ENCODE results near the gene TSPAN9.

TSPAN9 gene

GRCh38 chr12:3083921-3084347 is 6.8 kb downstream of the TSPAN9 start:
- no peaks in the 10 kb centered on the region for H3K36me3 ChIP-seq (ENCODE audit: insufficient read depth, low read depth, low read length)
- H3K9ac ChIP-seq (ENCODE audit: low read depth, low read length): peak overlapping the region; percentile 11; the same call in 1 of the 2 replicates
- no peaks in the 10 kb centered on the region for H3K9me3 ChIP-seq (ENCODE audit: insufficient read depth, low read depth, low read length)
- H3K27ac ChIP-seq (ENCODE audit: low read length): no peak overlapping the region
- peaks cover 18% of the 10 kb centered on the region; the same call in 1 of the 2 replicates for H3K27me3 ChIP-seq (ENCODE audit: insufficient read depth, low read length)
- H3K4me3 ChIP-seq (ENCODE audit: low read length): peak overlapping the region; percentile 34; the same call in 1 of the 2 replicates
- H3K4me1 ChIP-seq (ENCODE audit: insufficient read depth, low read length): peaks cover 22% of the 10 kb centered on the region; the same call in 1 of the 2 replicates

- H3K27me3 ChIP-seq (ENCODE audit: insufficient read depth, low read length): peaks cover 18% of the 10 kb centered on the region; the same call in 1 of the 2 replicates
- peak overlapping the region; percentile 11; the same call in 1 of the 2 replicates for H3K9ac ChIP-seq (ENCODE audit: low read depth, low read length)
- peak overlapping the region; percentile 34; the same call in 1 of the 2 replicates for H3K4me3 ChIP-seq (ENCODE audit: low read length)
- H3K36me3 ChIP-seq (ENCODE audit: insufficient read depth, low read depth, low read length): no peaks in the 10 kb centered on the region
- H3K9me3 ChIP-seq (ENCODE audit: insufficient read depth, low read depth, low read length): no peaks in the 10 kb centered on the region
- no peak overlapping the region for H3K27ac ChIP-seq (ENCODE audit: low read length)
- peaks cover 22% of the 10 kb centered on the region; the same call in 1 of the 2 replicates for H3K4me1 ChIP-seq (ENCODE audit: insufficient read depth, low read length)
Observed at GRCh38 chr12:3084742-3085141, 7.6 kb downstream of the TSPAN9 start.

- no peak overlapping the region for H3K4me3 ChIP-seq (ENCODE audit: low read length)
- H3K9ac ChIP-seq (ENCODE audit: low read depth, low read length): peak overlapping the region; percentile 11; the same call in 1 of the 2 replicates
- H3K9me3 ChIP-seq (ENCODE audit: insufficient read depth, low read depth, low read length): no peaks in the 10 kb centered on the region
- no peaks in the 10 kb centered on the region for H3K36me3 ChIP-seq (ENCODE audit: insufficient read depth, low read depth, low read length)
- H3K4me1 ChIP-seq (ENCODE audit: insufficient read depth, low read length): peaks cover 22% of the 10 kb centered on the region; the same call in 1 of the 2 replicates
- H3K27ac ChIP-seq (ENCODE audit: low read length): no peak overlapping the region
- H3K27me3 ChIP-seq (ENCODE audit: insufficient read depth, low read length): peaks cover 18% of the 10 kb centered on the region; the same call in 1 of the 2 replicates
Observed at GRCh38 chr12:3085341-3086139, 8.4 kb downstream of the TSPAN9 start.

GRCh38 chr12:3086211-3086610 is 9.0 kb downstream of the TSPAN9 start:
- Histone ChIP-seq H3K27me3 (ENCODE audit: insufficient read depth, low read length) (peaks cover 18% of the 10 kb centered on the region; the same call in 1 of the 2 replicates), H3K4me1 (ENCODE audit: insufficient read depth, low read length) (peaks cover 22% of the 10 kb centered on the region; the same call in 1 of the 2 replicates), H3K9me3 (ENCODE audit: insufficient read depth, low read depth, low read length) (no peaks in the 10 kb centered on the region), H3K27ac (ENCODE audit: low read length) (no peak overlapping the region), H3K4me3 (ENCODE audit: low read length) (no peak overlapping the region), H3K36me3 (ENCODE audit: insufficient read depth, low read depth, low read length) (no peaks in the 10 kb centered on the region), H3K9ac (ENCODE audit: low read depth, low read length) (no peak overlapping the region)

GRCh38 chr12:3086729-3087323 is 9.6 kb downstream of the TSPAN9 start:
- no peak overlapping the region for H3K9ac ChIP-seq (ENCODE audit: low read depth, low read length)
- peaks cover 18% of the 10 kb centered on the region; the same call in 1 of the 2 replicates for H3K27me3 ChIP-seq (ENCODE audit: insufficient read depth, low read length)
- H3K4me3 ChIP-seq (ENCODE audit: low read length): no peak overlapping the region
- no peaks in the 10 kb centered on the region for H3K9me3 ChIP-seq (ENCODE audit: insufficient read depth, low read depth, low read length)
- H3K4me1 ChIP-seq (ENCODE audit: insufficient read depth, low read length): peaks cover 22% of the 10 kb centered on the region; the same call in 1 of the 2 replicates
- H3K27ac ChIP-seq (ENCODE audit: low read length): no peak overlapping the region
- no peaks in the 10 kb centered on the region for H3K36me3 ChIP-seq (ENCODE audit: insufficient read depth, low read depth, low read length)

- Histone ChIP-seq H3K9me3 (ENCODE audit: insufficient read depth, low read depth, low read length) (no peaks in the 10 kb centered on the region), H3K4me1 (ENCODE audit: insufficient read depth, low read length) (peaks cover 22% of the 10 kb centered on the region; the same call in 1 of the 2 replicates), H3K36me3 (ENCODE audit: insufficient read depth, low read depth, low read length) (no peaks in the 10 kb centered on the region), H3K27me3 (ENCODE audit: insufficient read depth, low read length) (peaks cover 8% of the 10 kb centered on the region; the same call in 1 of the 2 replicates), H3K27ac (ENCODE audit: low read length) (no peak overlapping the region), H3K4me3 (ENCODE audit: low read length) (no peak overlapping the region), H3K9ac (ENCODE audit: low read depth, low read length) (no peak overlapping the region)
Observed at GRCh38 chr12:3087758-3088650, 10.8 kb downstream of the TSPAN9 start.

- H3K4me3 ChIP-seq (ENCODE audit: low read length): no peak overlapping the region
- H3K27ac ChIP-seq (ENCODE audit: low read length): no peak overlapping the region
- no peak overlapping the region for H3K9ac ChIP-seq (ENCODE audit: low read depth, low read length)
- H3K36me3 ChIP-seq (ENCODE audit: insufficient read depth, low read depth, low read length): no peaks in the 10 kb centered on the region
- peaks cover 7% of the 10 kb centered on the region; the same call in 1 of the 2 replicates for H3K4me1 ChIP-seq (ENCODE audit: insufficient read depth, low read length)
- H3K27me3 ChIP-seq (ENCODE audit: insufficient read depth, low read length): peaks cover 8% of the 10 kb centered on the region; the same call in 1 of the 2 replicates
- H3K9me3 ChIP-seq (ENCODE audit: insufficient read depth, low read depth, low read length): no peaks in the 10 kb centered on the region
Observed at GRCh38 chr12:3089588-3089987, 12.4 kb downstream of the TSPAN9 start.

GRCh38 chr12:3090240-3091037 is 13.3 kb downstream of the TSPAN9 start:
- Histone ChIP-seq H3K36me3 (ENCODE audit: insufficient read depth, low read depth, low read length) (no peaks in the 10 kb centered on the region), H3K9me3 (ENCODE audit: insufficient read depth, low read depth, low read length) (no peaks in the 10 kb centered on the region), H3K9ac (ENCODE audit: low read depth, low read length) (no peak overlapping the region), H3K27me3 (ENCODE audit: insufficient read depth, low read length) (peaks cover 8% of the 10 kb centered on the region; the same call in 1 of the 2 replicates), H3K4me3 (ENCODE audit: low read length) (no peak overlapping the region), H3K27ac (ENCODE audit: low read length) (no peak overlapping the region), H3K4me1 (ENCODE audit: insufficient read depth, low read length) (no peaks in the 10 kb centered on the region; the same call in 1 of the 2 replicates)

GRCh38 chr12:3091038-3091319 is 13.8 kb downstream of the TSPAN9 start:
- Histone ChIP-seq H3K4me3 (ENCODE audit: low read length) (no peak overlapping the region), H3K9me3 (ENCODE audit: insufficient read depth, low read depth, low read length) (no peaks in the 10 kb centered on the region), H3K27ac (ENCODE audit: low read length) (no peak overlapping the region), H3K27me3 (ENCODE audit: insufficient read depth, low read length) (peaks cover 3% of the 10 kb centered on the region; the same call in 1 of the 2 replicates), H3K4me1 (ENCODE audit: insufficient read depth, low read length) (no peaks in the 10 kb centered on the region; the same call in 1 of the 2 replicates), H3K9ac (ENCODE audit: low read depth, low read length) (no peak overlapping the region), H3K36me3 (ENCODE audit: insufficient read depth, low read depth, low read length) (no peaks in the 10 kb centered on the region)

GRCh38 chr12:3091382-3092241 is 14.4 kb downstream of the TSPAN9 start:
- H3K9me3 ChIP-seq (ENCODE audit: insufficient read depth, low read depth, low read length): no peaks in the 10 kb centered on the region
- H3K9ac ChIP-seq (ENCODE audit: low read depth, low read length): no peak overlapping the region
- H3K4me3 ChIP-seq (ENCODE audit: low read length): no peak overlapping the region
- no peaks in the 10 kb centered on the region for H3K4me1 ChIP-seq (ENCODE audit: insufficient read depth, low read length)
- no peak overlapping the region for H3K27ac ChIP-seq (ENCODE audit: low read length)
- no peaks in the 10 kb centered on the region for H3K36me3 ChIP-seq (ENCODE audit: insufficient read depth, low read depth, low read length)
- H3K27me3 ChIP-seq (ENCODE audit: insufficient read depth, low read length): no peaks in the 10 kb centered on the region
